MCF 10A (cell line): ENCODE data around the gene PSMD1. TPM values are rescaled to one million over a fixed set of nuclear protein-coding genes. Genes with fewer than 3 reads are reported as not detected.

Experiments
- BruUV-seq: library from RNA; stranded (reverse); fragments of 400-500 nt; replicated peaks from 2 replicates; lab custom pipeline; 2021; lab: Mats Ljungman, UMichigan
- CTCF ChIA-PET: fragments of 300-600 bp; sonication (Branson Sonifier 250); formaldehyde crosslinking; extraction: SDS; loops from one replicate; lab custom pipeline; 2021; ENCODE audit warnings: antibody characterized with exemption, inconsistent platforms; lab: Yijun Ruan, JAX
- POLR2A ChIA-PET: fragments of 300-600, 350-650 bp; sonication (Branson Sonifier 250); formaldehyde crosslinking; extraction: SDS; loops from one replicate; lab custom pipeline; 2020; ENCODE audit warnings: antibody characterized with exemption, inconsistent platforms; lab: Yijun Ruan, JAX
- DNase-seq: peaks from one replicate; pipeline ENCODE4 v3.0.0-alpha.2; 2018; ENCODE audit not compliant: unreplicated experiment
- H3K27ac Mint-ChIP-seq: one replicate; pipeline ENCODE4 v1.8.0; 2022; ENCODE audit warnings: mild to moderate bottlenecking, low read depth, mixed read lengths; ENCODE audit not compliant: unreplicated experiment
- H3K27me3 Mint-ChIP-seq: one replicate; pipeline ENCODE4 v1.8.0; 2022; ENCODE audit warnings: mixed read lengths; ENCODE audit not compliant: insufficient read depth, unreplicated experiment
- H3K36me3 Mint-ChIP-seq: one replicate; pipeline ENCODE4 v1.8.0; 2022; ENCODE audit warnings: mild to moderate bottlenecking, moderate library complexity, mixed read lengths; ENCODE audit not compliant: insufficient read depth, unreplicated experiment
- H3K4me1 Mint-ChIP-seq: one replicate; pipeline ENCODE4 v1.8.0; 2022; ENCODE audit warnings: mixed read lengths; ENCODE audit not compliant: insufficient read depth, unreplicated experiment
- H3K4me3 Mint-ChIP-seq: one replicate; pipeline ENCODE4 v1.8.0; 2022; ENCODE audit warnings: mild to moderate bottlenecking, moderate library complexity, mixed read lengths; ENCODE audit not compliant: unreplicated experiment
- H3K9me3 Mint-ChIP-seq: one replicate; pipeline ENCODE4 v1.8.0; 2022; ENCODE audit warnings: mixed read lengths; ENCODE audit not compliant: unreplicated experiment
- intact Hi-C: fragments of 100-400 bp; cut with micrococcal nuclease; formaldehyde crosslinking; loops from 2 replicates; pipeline ENCODE4 v1.14.1; 2022
- total RNA-seq: library from RNA; stranded (reverse); gene quantifications from 2 replicates; pipeline ENCODE4 v1.2.3, GENCODE V29; 2022
- TF ChIP-seq, protein P1 (sequence below): fragments of 200-600 bp; IDR thresholded peaks from one replicate; pipeline ENCODE4 v1.8.0; 2022; ENCODE audit warnings: antibody characterized with exemption, mild to moderate bottlenecking; ENCODE audit not compliant: unreplicated experiment

PSMD1 gene
- total RNA-seq, 1 experiment from 2014 or later: 88.5 TPM

GRCh38 chr2:231012463-231012862 lies 44.2 kb upstream of the PSMD1 start:
- TF ChIP-seq, protein P1, sequence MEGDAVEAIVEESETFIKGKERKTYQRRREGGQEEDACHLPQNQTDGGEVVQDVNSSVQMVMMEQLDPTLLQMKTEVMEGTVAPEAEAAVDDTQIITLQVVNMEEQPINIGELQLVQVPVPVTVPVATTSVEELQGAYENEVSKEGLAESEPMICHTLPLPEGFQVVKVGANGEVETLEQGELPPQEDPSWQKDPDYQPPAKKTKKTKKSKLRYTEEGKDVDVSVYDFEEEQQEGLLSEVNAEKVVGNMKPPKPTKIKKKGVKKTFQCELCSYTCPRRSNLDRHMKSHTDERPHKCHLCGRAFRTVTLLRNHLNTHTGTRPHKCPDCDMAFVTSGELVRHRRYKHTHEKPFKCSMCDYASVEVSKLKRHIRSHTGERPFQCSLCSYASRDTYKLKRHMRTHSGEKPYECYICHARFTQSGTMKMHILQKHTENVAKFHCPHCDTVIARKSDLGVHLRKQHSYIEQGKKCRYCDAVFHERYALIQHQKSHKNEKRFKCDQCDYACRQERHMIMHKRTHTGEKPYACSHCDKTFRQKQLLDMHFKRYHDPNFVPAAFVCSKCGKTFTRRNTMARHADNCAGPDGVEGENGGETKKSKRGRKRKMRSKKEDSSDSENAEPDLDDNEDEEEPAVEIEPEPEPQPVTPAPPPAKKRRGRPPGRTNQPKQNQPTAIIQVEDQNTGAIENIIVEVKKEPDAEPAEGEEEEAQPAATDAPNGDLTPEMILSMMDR: no peak
- H3K36me3 Mint-ChIP-seq: no peaks in the 10 kb centered on the region
- ChIA-PET POLR2A (no interaction called here), CTCF (interaction anchor here (0.6 kb wide), 1 partner anchor 16 kb away, joined by 3 read pairs; no protein-coding TSS in a partner anchor)
- H3K4me1 Mint-ChIP-seq: peaks cover 14% of the 10 kb centered on the region
- H3K27me3 Mint-ChIP-seq: peaks cover 53% of the 10 kb centered on the region
- BruUV-seq: no TSS peak
- intact Hi-C loops: no loop called here
- no peaks in the 10 kb centered on the region for H3K9me3 Mint-ChIP-seq
- DNase-seq: no peak
- no peak overlapping the region for H3K27ac Mint-ChIP-seq
- H3K4me3 Mint-ChIP-seq: no peak overlapping the region

- Mint-ChIP-seq H3K4me1 (peaks cover 14% of the 10 kb centered on the region), H3K27ac (no peak overlapping the region), H3K27me3 (peaks cover 42% of the 10 kb centered on the region), H3K4me3 (no peak overlapping the region), H3K36me3 (no peaks in the 10 kb centered on the region), H3K9me3 (no peaks in the 10 kb centered on the region)
- CTCF ChIA-PET: no interaction called here
- POLR2A ChIA-PET: interaction anchor here (0.9 kb wide), 1 partner anchor 13 kb away, joined by 3 read pairs; no protein-coding TSS in a partner anchor
- intact Hi-C loops: no loop called here
- TF ChIP-seq, protein P1: no peak
- no TSS peak for BruUV-seq
- no peak for DNase-seq
Measured at GRCh38 chr2:231013820-231014219, 42.8 kb upstream of the PSMD1 start.

DNA sequence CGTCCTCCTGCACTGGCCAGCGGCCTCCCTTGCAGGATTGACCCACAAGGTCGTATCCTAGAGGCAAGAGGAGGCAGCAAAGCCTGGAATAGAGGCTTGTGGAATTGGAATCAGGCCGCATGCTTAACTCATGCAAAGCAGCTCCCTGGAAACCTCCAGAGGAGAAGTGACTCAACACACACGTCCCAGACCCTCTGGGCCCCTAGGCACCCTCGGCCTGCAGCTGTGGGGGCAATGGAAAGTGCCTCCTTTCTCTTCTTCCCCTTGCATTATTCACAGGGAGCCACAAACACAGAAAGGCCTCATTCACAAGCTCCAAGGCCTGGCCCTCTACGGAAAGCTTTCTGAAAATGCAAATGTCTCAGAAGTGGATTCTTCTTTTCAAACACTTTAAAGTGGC lies 41.2 kb upstream of the PSMD1 start:
- POLR2A ChIA-PET: interaction anchor here (0.6 to 1.4 kb wide), 2 partner anchors 9 to 62 kb away, joined by 3 to 4 read pairs; no protein-coding TSS in a partner anchor
- peaks cover 25% of the 10 kb centered on the region for H3K27me3 Mint-ChIP-seq
- CTCF ChIA-PET: interaction anchor here (0.5 kb wide), 1 partner anchor 608 kb away, joined by 3 read pairs; no protein-coding TSS in a partner anchor
- no peak overlapping the region for H3K27ac Mint-ChIP-seq
- BruUV-seq: no TSS peak
- no peak for DNase-seq
- no peaks in the 10 kb centered on the region for H3K36me3 Mint-ChIP-seq
- TF ChIP-seq, protein P1: no peak
- H3K4me1 Mint-ChIP-seq: peaks cover 14% of the 10 kb centered on the region
- H3K4me3 Mint-ChIP-seq: no peak overlapping the region
- intact Hi-C loops: no loop called here
- no peaks in the 10 kb centered on the region for H3K9me3 Mint-ChIP-seq

- no peak for DNase-seq
- BruUV-seq: no TSS peak
- H3K36me3 Mint-ChIP-seq: no peaks in the 10 kb centered on the region
- peaks cover 23% of the 10 kb centered on the region for H3K27me3 Mint-ChIP-seq
- ChIA-PET CTCF (interaction anchor here (0.5 to 0.7 kb wide), 2 partner anchors 113 to 607 kb away, joined by 3 read pairs; no protein-coding TSS in a partner anchor), POLR2A (interaction anchor here (1.4 kb wide), 1 partner anchor 9 kb away, joined by 4 read pairs; no protein-coding TSS in a partner anchor)
- intact Hi-C loops: no loop called here
- no peak overlapping the region for H3K4me3 Mint-ChIP-seq
- peaks cover 14% of the 10 kb centered on the region for H3K4me1 Mint-ChIP-seq
- H3K27ac Mint-ChIP-seq: no peak overlapping the region
- TF ChIP-seq, protein P1: no peak
- no peaks in the 10 kb centered on the region for H3K9me3 Mint-ChIP-seq
Measured at GRCh38 chr2:231015926-231016325, 40.7 kb upstream of the PSMD1 start.
